IPS-NIHi11 (cell line): ENCODE measurements around the gene SCARF1.
A peak's percentile ranks its signal among the peaks of the same experiment; 100 is the strongest.

Source experiments
- DNase-seq: peaks from one replicate; pipeline ENCODE4 v3.0.0; 2012; ENCODE audit warnings: mixed read lengths, low spot score

Gene SCARF1

GRCh38 chr17:1597861-1598342 lies 47.6 kb downstream of the SCARF1 start:
- DNase-seq = no peak

DNA sequence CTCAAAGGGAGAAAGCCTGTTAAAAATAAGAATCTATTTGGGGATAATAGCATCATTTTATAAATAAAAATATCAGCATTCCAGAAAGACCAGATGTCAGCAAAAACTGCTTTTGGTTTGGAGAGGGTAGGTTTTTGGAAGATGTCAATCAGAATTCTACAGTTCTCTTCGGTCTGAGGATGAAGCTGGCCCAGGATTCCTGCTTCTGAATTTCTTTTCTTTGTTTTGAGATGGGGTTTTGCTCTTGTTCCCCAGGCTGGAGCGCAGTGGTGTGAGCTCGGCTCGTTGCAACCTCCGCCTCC lies 52.0 kb downstream of the SCARF1 start:
- DNase-seq = no peak

DNA sequence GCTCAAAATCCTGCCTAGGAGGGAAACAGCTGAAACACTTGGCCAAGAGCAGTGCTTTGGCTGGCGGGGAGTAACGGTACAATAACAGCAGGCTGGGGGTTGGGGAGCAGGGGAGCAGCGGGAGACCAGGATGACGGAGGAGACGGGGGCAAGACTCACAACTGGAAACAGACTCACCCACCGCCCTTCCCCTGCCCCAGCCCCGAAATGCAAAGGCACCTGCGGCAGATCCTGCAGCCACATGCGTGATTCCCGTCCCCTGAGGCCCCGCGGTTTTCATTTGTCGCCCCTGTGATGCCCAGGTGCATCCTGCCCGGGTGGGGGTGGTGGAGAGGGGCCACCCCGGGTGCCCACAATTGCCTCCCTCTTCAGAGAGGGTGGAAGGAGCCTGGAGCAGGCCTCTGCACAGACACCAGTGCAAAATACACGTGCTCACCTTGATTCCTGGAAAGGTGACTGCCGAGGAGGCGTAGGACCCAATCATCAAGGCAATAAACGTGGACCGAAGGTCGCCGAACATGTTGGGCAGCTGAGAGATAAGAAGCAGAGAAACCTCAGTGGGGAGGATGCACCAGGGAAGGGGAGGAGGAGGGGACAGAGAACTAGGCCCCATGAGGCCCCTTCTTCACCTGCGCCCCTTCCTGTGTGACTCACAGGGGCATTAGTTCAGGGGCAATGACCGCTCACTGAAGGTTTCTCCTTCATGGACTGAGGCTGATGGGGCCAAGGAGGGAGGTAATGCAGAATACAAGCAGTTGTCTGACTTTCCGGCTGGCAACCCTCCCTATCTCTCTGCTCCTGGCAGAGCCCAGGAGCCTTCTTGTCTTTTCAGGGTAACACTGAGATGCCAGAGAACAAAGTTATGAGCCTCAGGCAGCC lies 52.5 kb downstream of the SCARF1 start:
- no peak for DNase-seq

- no peak for DNase-seq
These were observed 54.0 kb downstream of the SCARF1 start for GRCh38 chr17:1591474-1592090.

DNA sequence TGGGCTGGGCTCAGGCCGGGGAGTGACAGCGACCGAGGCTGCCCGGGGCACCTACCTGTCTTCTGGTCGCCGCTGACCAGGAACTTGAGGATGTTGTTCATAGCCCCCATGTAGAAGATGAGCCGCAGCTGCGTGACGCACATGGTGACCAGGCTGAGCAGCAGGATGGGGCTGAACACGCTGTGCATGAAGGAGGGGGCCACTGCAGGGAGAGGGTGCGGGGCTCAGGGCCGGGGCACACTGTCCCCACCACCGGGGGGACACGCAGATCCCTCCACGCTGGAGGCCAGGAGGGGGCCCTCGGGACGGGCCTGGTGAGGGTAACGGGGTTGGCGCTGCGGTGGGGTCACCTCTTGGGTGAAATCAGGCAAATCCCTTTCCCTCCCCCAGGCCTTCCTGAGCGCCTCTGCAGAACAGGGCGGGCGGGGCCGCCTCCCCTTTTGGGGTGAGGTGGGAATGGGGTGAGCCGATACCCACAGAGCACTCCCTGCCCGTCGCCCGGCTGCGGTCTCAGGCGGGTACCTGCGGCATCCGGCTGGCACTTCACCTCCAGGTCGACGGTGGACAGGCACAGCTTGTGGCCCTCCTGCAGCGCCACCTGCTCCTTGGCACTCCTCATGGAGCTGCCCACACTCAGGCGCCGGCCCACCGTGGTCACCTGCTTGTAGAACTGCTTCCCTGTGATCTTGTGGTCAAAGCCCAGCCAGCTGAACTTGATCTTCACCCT lies 54.6 kb downstream of the SCARF1 start:
- no peak for DNase-seq

DNA sequence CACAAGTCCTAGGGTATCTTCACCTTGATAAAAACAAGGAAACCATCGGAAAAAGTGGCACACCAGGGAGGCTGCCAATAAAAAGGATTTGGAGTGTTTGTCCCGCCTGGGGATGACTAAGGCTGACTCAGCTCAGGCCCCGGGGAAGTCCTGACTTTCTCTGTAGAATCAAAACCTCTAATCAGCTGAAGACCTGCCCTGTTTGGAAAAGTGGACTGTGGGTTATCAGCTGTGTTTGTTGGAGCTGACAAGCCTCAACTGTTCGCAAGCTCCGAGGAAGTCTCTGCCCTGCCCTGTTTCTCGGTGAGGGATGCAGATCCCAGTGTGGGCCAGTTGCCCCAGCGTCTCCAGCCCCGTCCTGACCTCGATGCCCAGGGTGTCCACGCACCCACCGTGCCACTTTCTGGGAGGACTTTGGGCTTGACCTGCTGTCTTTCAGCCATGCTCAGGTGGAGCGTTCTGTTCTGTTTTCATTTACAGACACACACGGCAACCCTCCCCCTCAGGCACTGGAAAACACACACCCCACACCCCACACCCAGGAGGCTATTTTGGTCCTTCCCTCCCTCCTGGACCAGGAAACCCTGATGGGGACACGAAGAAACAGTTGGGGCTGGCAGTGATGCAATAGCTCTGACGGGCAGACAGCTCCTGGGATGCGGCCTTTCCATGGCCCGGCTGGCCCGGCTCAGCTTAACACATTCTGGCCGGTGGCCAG lies 55.3 kb downstream of the SCARF1 start:
- peak; percentile 33 for DNase-seq

DNA sequence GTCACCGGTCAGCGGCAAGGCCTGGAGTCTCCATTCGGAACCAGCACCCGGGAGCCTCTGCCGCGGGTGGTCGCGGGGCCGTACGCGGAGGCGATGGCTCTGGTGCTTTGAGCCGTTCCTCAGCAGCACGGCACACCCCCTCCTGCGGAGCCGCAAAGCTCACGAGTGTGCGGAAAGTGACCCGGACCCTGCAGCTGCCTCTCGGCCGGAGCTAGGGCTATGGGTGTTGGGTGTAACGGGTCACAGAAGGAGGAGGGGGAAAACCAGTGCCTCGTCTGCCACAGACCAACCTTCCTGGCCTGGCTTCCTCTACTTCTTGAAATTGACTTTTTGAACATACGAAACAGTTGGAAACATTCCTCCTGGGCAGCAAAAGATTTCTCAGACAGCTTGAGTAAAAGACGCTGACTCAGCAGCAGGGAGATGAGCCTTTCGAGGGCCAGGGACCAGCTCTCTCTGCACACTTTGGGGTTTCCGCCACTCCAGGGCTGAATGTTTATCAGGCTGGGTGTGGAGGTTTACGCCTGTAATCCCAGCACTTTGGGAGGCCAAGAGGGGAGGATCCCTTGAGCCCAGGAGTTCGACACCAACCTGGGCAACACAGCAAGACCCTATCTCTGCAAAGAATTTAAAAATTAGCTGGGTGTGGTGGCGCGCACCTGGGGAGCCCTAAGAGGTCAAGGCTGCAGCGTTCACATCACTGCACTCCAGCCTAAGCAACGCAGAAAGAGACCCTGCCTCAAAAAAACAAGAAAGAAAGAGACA lies 56.5 kb downstream of the SCARF1 start:
- peak; percentile 30 for DNase-seq

GRCh38 chr17:1584167-1584566 lies 61.4 kb downstream of the SCARF1 start:
- DNase-seq = no peak
